Liver (tissue), 9 donors: Measurements from ENCODE around the gene FAM229B. TPM values are rescaled to one million over a fixed set of nuclear protein-coding genes. Genes with fewer than 3 reads are reported as not detected.

Experiments used
- DNase-seq: peaks from one replicate; pipeline ENCODE4 v3.0.0-alpha.2; 2017; ENCODE audit warnings: low spot score
- H3K27ac ChIP-seq, 2 donors: one replicate each; pipeline ENCODE4 v1.7.0; 2013; ENCODE audit warnings: inconsistent platforms in 2 of 2, low read length in 2 of 2, control low read depth in 1 of 2, low read depth in 1 of 2, mild to moderate bottlenecking in 1 of 2
- H3K27me3 ChIP-seq, 4 donors: one replicate each; pipeline versions ENCODE4 v1.6.1 to v1.7.0; 2013; ENCODE audit warnings: low read length in 3 of 4, inconsistent platforms in 1 of 4, mild to moderate bottlenecking in 1 of 4, moderate library complexity in 1 of 4; ENCODE audit not compliant: control insufficient read depth in 4 of 4, insufficient read depth in 4 of 4
- H3K36me3 ChIP-seq, 4 donors: one replicate each; pipeline versions ENCODE4 v1.6.1 to v1.7.0; 2013; ENCODE audit warnings: low read length in 3 of 4, mild to moderate bottlenecking in 3 of 4, low read depth in 1 of 4, moderate library complexity in 1 of 4; ENCODE audit not compliant: control insufficient read depth in 4 of 4, insufficient read depth in 3 of 4
- H3K4me1 ChIP-seq, 4 donors: one replicate each; pipeline versions ENCODE4 v1.6.1 to v1.7.0; 2013; ENCODE audit warnings: low read length in 3 of 4, mild to moderate bottlenecking in 3 of 4, moderate library complexity in 1 of 4; ENCODE audit not compliant: control insufficient read depth in 4 of 4, insufficient read depth in 4 of 4
- H3K4me3 ChIP-seq, 3 donors: one replicate each; pipeline versions ENCODE4 v1.6.1 to v1.7.0; 2013; ENCODE audit warnings: low read length in 3 of 3, control low read depth in 1 of 3, low read depth in 1 of 3, mild to moderate bottlenecking in 1 of 3
- H3K9ac ChIP-seq, 2 donors: one replicate each; pipeline ENCODE4 v1.7.0; 2013; ENCODE audit warnings: low read length in 2 of 2, mild to moderate bottlenecking in 2 of 2, moderate library complexity in 2 of 2, control low read depth in 1 of 2, low read depth in 1 of 2
- H3K9me3 ChIP-seq, 4 donors: one replicate each; pipeline versions ENCODE4 v1.6.1 to v1.7.0; 2013; ENCODE audit warnings: low read length in 3 of 4; ENCODE audit not compliant: control insufficient read depth in 4 of 4
- EGR1 ChIP-seq, 2 donors: IDR thresholded peaks; 2 replicates each; pipeline ENCODE4 v1.6.1; 2016 to 2018; ENCODE audit warnings: antibody characterized with exemption in 2 of 2, low read depth in 2 of 2
- FOXA1 ChIP-seq: IDR thresholded peaks from 2 replicates; pipeline ENCODE4 v1.6.1; 2016; ENCODE audit warnings: antibody characterized with exemption
- FOXA2 ChIP-seq: IDR thresholded peaks from 2 replicates; pipeline ENCODE4 v1.6.1; 2016; ENCODE audit warnings: antibody characterized with exemption
- GABPA ChIP-seq, 2 donors: IDR thresholded peaks in 1 of 2; conservative IDR thresholded peaks in 1 of 2; 2 replicates each; pipeline ENCODE4 v1.6.1; 2016; ENCODE audit warnings: antibody characterized with exemption in 2 of 2, mild to moderate bottlenecking in 1 of 2, moderate library complexity in 1 of 2
- HNF4A ChIP-seq, 2 donors: conservative IDR thresholded peaks; 2 replicates each; pipeline ENCODE4 v1.6.1; 2016; ENCODE audit warnings: antibody characterized with exemption in 2 of 2, mild to moderate bottlenecking in 2 of 2
- HNF4G ChIP-seq: IDR thresholded peaks from 2 replicates; pipeline ENCODE4 v1.6.1; 2016; ENCODE audit warnings: antibody characterized with exemption
- JUND ChIP-seq, 2 donors: IDR thresholded peaks; 2 replicates each; pipeline ENCODE4 v1.6.1; 2016; ENCODE audit warnings: antibody characterized with exemption in 2 of 2
- NR2F2 ChIP-seq: IDR thresholded peaks from 2 replicates; pipeline ENCODE4 v1.6.1; 2016; ENCODE audit warnings: antibody characterized with exemption
- RAD21 ChIP-seq, 2 donors: IDR thresholded peaks; 2 replicates each; pipeline ENCODE4 v1.6.1; 2016; ENCODE audit warnings: antibody characterized with exemption in 2 of 2, mild to moderate bottlenecking in 2 of 2
- RXRA ChIP-seq, 2 donors: IDR thresholded peaks; 2 replicates each; pipeline ENCODE4 v1.6.1; 2017 to 2018; ENCODE audit warnings: antibody characterized with exemption in 2 of 2, mild to moderate bottlenecking in 1 of 2
- SP1 ChIP-seq: IDR thresholded peaks from 2 replicates; pipeline ENCODE4 v1.6.1; 2018; ENCODE audit warnings: antibody characterized with exemption, mild to moderate bottlenecking
- TAF1 ChIP-seq: conservative IDR thresholded peaks from 2 replicates; pipeline ENCODE4 v1.6.1; 2016; ENCODE audit warnings: antibody characterized with exemption, mild to moderate bottlenecking
- YY1 ChIP-seq: IDR thresholded peaks from 2 replicates; pipeline ENCODE4 v1.6.1; 2016; ENCODE audit warnings: antibody characterized with exemption, mild to moderate bottlenecking
- WGBS: extraction: QIAGEN DNeasy Blood & Tissue Kit; methylation state at CpG from one replicate; pipeline ENCODE4 v1.1.7; 2013; 5-methylcytosine and 5-hydroxymethylcytosine counted together
- polyA plus RNA-seq, 2 donors: library from polyadenylated mRNA; stranded (reverse) in 1 of 2; unstranded in 1 of 2; fragments of 200-250 nt in 1 of 2; fragments of >200 nt in 1 of 2; fragmentation: Nextera tagmentation in 1 of 2; extraction: Ambion mirVana in 1 of 2; gene quantifications; one replicate each; pipeline versions ENCODE4 v1.2.1 to v1.2.3, GENCODE V29; 2013 to 2015
- total RNA-seq, 2 donors: library from RNA; depleted of rRNA; stranded (reverse); fragments of >200 nt; gene quantifications; one replicate each; pipeline ENCODE4 v1.2.3, GENCODE V29; 2014
- TF ChIP-seq, protein P1 (sequence below): IDR thresholded peaks from 2 replicates; pipeline ENCODE4 v1.6.1; 2016; ENCODE audit warnings: antibody characterized with exemption, mild to moderate bottlenecking
- TF ChIP-seq, protein P2 (sequence below): IDR thresholded peaks from 2 replicates; pipeline ENCODE4 v1.6.1; 2016; ENCODE audit warnings: antibody characterized with exemption
- TF ChIP-seq, protein P3 (sequence below): IDR thresholded peaks from 2 replicates; pipeline ENCODE4 v1.6.1; 2016; ENCODE audit warnings: antibody characterized with exemption
- TF ChIP-seq, protein P4 (sequence below): IDR thresholded peaks from 2 replicates; pipeline ENCODE4 v1.6.1; 2016; ENCODE audit warnings: antibody characterized with exemption
- TF ChIP-seq, protein P5 (sequence below): fragments of 150-350 bp; IDR thresholded peaks from 2 replicates; pipeline ENCODE4 v1.5.1; 2017; ENCODE audit warnings: improper control_type of control experiment, low read depth, low read length; ENCODE audit not compliant: missing input control
- donor health status: healthy.
- donor health status: healthy.
- donor health status: healthy.
- donor health status: healthy.
- donor health status: healthy.

FAM229B gene, protein sequence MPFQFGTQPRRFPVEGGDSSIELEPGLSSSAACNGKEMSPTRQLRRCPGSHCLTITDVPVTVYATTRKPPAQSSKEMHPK
- total RNA-seq (1 to 10 TPM; 1.8 to 3.9 TPM), polyA plus RNA-seq (10 to 100 TPM; 10.3 to 13.8 TPM)

DNA sequence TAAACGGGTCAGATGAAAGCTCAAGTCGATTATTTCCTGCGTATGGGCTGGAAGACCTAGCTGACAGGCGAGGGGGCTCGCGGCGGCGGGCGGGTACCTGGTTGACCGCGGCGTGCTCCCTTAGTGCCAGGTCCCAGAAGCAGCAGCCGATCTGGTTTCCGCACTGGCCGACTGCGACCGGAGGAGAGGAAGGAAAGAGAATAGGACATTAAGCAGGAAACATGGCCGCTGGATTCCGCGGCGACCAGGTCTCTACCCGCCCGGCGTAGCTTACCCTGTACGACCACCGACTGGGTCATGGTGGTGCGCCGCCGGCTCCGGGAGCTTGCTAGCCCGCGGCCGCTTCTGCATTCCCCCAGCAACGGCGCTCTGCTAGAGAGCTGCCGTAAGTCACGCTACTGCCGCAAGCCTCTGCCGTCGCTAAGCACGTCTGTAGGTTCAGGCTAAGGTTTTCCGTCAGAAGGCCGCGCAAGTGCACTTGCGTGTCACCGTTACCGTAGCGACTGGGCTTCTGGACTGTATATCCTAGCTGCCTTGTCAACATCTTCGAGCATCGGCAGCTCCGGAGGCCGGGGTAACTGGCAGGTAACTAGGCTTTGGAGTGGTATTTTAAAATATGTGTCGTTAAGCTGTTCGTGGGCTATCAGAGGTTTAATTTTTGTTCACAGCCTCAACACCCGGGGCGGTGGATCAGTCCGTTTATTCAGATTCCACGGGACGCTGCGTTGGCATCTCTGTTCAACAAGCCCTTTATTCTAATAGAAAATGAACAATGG is at the start of gene FAM229B, which contains the start of gene TUBE1:
FAM229B (plus strand) TSS at position 456 of the 776 bp plus-strand sequence. CDS start 11,693 bp downstream, outside the sequence.
TUBE1 (minus strand) TSS at position 347 of the 776 bp plus-strand sequence; CDS start at position 299, 48 bp downstream.
- WGBS = under 1% methylated on average over 60 of the region's 60 CpGs

More for the DNA sequence above, at the start of gene FAM229B, which contains the start of gene TUBE1:
- H3K4me3 ChIP-seq = peak within 1 kb of the TSS; percentile 69 to 88 (median 85)
- H3K36me3 ChIP-seq = peaks cover 0 to 11% (median 4%) of the 10 kb centered on the region in 4 donors
- H3K27ac ChIP-seq = peak within 1 kb of the TSS; percentile 62 to 80
- H3K9ac ChIP-seq = peak within 1 kb of the TSS; percentile 70 to 80
- DNase-seq = peak; percentile 85
- H3K4me1 ChIP-seq = peaks cover 0 to 23% (median 23%) of the 10 kb centered on the region in 4 donors
- H3K9me3 ChIP-seq = no peaks in the 10 kb centered on the region
- TF ChIP-seq FOXA1 = no peak
- peak; percentile 13 for TF ChIP-seq FOXA2
- TF ChIP-seq, protein P1, sequence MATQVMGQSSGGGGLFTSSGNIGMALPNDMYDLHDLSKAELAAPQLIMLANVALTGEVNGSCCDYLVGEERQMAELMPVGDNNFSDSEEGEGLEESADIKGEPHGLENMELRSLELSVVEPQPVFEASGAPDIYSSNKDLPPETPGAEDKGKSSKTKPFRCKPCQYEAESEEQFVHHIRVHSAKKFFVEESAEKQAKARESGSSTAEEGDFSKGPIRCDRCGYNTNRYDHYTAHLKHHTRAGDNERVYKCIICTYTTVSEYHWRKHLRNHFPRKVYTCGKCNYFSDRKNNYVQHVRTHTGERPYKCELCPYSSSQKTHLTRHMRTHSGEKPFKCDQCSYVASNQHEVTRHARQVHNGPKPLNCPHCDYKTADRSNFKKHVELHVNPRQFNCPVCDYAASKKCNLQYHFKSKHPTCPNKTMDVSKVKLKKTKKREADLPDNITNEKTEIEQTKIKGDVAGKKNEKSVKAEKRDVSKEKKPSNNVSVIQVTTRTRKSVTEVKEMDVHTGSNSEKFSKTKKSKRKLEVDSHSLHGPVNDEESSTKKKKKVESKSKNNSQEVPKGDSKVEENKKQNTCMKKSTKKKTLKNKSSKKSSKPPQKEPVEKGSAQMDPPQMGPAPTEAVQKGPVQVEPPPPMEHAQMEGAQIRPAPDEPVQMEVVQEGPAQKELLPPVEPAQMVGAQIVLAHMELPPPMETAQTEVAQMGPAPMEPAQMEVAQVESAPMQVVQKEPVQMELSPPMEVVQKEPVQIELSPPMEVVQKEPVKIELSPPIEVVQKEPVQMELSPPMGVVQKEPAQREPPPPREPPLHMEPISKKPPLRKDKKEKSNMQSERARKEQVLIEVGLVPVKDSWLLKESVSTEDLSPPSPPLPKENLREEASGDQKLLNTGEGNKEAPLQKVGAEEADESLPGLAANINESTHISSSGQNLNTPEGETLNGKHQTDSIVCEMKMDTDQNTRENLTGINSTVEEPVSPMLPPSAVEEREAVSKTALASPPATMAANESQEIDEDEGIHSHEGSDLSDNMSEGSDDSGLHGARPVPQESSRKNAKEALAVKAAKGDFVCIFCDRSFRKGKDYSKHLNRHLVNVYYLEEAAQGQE = peak; percentile 28
- peak; percentile 7 to 45 for TF ChIP-seq RAD21 (IDR thresholded peaks at IDR 0.05)
- peak; percentile 91 for TF ChIP-seq YY1
- TF ChIP-seq NR2F2 = peak; percentile 29
- TF ChIP-seq, protein P2, sequence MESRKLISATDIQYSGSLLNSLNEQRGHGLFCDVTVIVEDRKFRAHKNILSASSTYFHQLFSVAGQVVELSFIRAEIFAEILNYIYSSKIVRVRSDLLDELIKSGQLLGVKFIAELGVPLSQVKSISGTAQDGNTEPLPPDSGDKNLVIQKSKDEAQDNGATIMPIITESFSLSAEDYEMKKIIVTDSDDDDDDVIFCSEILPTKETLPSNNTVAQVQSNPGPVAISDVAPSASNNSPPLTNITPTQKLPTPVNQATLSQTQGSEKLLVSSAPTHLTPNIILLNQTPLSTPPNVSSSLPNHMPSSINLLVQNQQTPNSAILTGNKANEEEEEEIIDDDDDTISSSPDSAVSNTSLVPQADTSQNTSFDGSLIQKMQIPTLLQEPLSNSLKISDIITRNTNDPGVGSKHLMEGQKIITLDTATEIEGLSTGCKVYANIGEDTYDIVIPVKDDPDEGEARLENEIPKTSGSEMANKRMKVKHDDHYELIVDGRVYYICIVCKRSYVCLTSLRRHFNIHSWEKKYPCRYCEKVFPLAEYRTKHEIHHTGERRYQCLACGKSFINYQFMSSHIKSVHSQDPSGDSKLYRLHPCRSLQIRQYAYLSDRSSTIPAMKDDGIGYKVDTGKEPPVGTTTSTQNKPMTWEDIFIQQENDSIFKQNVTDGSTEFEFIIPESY = no peak
- TF ChIP-seq TAF1 = peak; percentile 83
- TF ChIP-seq GABPA (IDR thresholded peaks at IDR 0.05 in 1 of 2, conservative IDR thresholded peaks at IDR 0.05 in 1 of 2) = peak in 1 of 2 donors; percentile 5
- no peak for TF ChIP-seq HNF4G
- TF ChIP-seq SP1 = peak; percentile 42
- TF ChIP-seq, protein P3, sequence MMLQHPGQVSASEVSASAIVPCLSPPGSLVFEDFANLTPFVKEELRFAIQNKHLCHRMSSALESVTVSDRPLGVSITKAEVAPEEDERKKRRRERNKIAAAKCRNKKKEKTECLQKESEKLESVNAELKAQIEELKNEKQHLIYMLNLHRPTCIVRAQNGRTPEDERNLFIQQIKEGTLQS = no peak
- TF ChIP-seq, protein P4, sequence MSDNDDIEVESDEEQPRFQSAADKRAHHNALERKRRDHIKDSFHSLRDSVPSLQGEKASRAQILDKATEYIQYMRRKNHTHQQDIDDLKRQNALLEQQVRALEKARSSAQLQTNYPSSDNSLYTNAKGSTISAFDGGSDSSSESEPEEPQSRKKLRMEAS = no peak
- TF ChIP-seq RXRA (IDR thresholded peaks at IDR 0.05) = peak; percentile 60 to 73
- TF ChIP-seq, protein P5, sequence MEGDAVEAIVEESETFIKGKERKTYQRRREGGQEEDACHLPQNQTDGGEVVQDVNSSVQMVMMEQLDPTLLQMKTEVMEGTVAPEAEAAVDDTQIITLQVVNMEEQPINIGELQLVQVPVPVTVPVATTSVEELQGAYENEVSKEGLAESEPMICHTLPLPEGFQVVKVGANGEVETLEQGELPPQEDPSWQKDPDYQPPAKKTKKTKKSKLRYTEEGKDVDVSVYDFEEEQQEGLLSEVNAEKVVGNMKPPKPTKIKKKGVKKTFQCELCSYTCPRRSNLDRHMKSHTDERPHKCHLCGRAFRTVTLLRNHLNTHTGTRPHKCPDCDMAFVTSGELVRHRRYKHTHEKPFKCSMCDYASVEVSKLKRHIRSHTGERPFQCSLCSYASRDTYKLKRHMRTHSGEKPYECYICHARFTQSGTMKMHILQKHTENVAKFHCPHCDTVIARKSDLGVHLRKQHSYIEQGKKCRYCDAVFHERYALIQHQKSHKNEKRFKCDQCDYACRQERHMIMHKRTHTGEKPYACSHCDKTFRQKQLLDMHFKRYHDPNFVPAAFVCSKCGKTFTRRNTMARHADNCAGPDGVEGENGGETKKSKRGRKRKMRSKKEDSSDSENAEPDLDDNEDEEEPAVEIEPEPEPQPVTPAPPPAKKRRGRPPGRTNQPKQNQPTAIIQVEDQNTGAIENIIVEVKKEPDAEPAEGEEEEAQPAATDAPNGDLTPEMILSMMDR = no peak
- TF ChIP-seq JUND (IDR thresholded peaks at IDR 0.05) = peak in 1 of 2 donors; percentile 19
- peak; percentile 24 to 80 for TF ChIP-seq EGR1 (IDR thresholded peaks at IDR 0.05; ENCODE audit: low read depth in 2 of 2)
- peak in 1 of 2 donors; percentile 36 for TF ChIP-seq HNF4A (conservative IDR thresholded peaks at IDR 0.05)
- H3K27me3 ChIP-seq = no peaks in the 10 kb centered on the region
